ENCODE results near the gene LRRC4C. TPM values are rescaled to one million over a fixed set of nuclear protein-coding genes. Genes with fewer than 3 reads are reported as not detected.

LRRC4C gene
- polyA plus RNA-seq, 1 donor from 2014 or later = 24.3 TPM

GRCh38 chr11:40188848-40189247, 1270.6 kb downstream of the LRRC4C start:
- no peaks in the 10 kb centered on the region for H3F3A ChIP-seq (ENCODE audit: insufficient read depth, low read length, poor library complexity, severe bottlenecking)
- no peak overlapping the region for H3K27ac ChIP-seq (ENCODE audit: low read length)
- H3K4me3 ChIP-seq (ENCODE audit: low read length) = no peak overlapping the region
- H3K9ac ChIP-seq (ENCODE audit: low read length) = no peak overlapping the region
- H3K27me3 ChIP-seq (ENCODE audit: insufficient read depth, low read depth, low read length) = no peaks in the 10 kb centered on the region
- TF ChIP-seq SMC3 (conservative IDR thresholded peaks at IDR 0.05; ENCODE audit: poor library complexity) (no peak), EP300 (conservative IDR thresholded peaks at IDR 0.05; ENCODE audit: poor library complexity, severe bottlenecking) (no peak), TAF1 (IDR thresholded peaks at IDR 0.05; ENCODE audit: low read depth) (no peak), CTCF (IDR thresholded peaks at IDR 0.05; ENCODE audit: poor library complexity, severe bottlenecking) (no peak), RAD21 (conservative IDR thresholded peaks at IDR 0.05) (no peak), EZH2 (IDR thresholded peaks at IDR 0.05; ENCODE audit: borderline replicate concordance, insufficient read depth, low read length, poor library complexity, severe bottlenecking) (no peak), POLR2AphosphoS5 (IDR thresholded peaks at IDR 0.05) (no peak), MXI1 (conservative IDR thresholded peaks at IDR 0.05; ENCODE audit: poor library complexity, severe bottlenecking) (no peak), REST (IDR thresholded peaks at IDR 0.05; ENCODE audit: borderline replicate concordance) (no peak)
- no peaks in the 10 kb centered on the region for H3K36me3 ChIP-seq (ENCODE audit: insufficient read depth, low read length)
- no peaks in the 10 kb centered on the region for H3K9me2 ChIP-seq (ENCODE audit: insufficient read depth, low read length)
- H3K9me3 ChIP-seq (ENCODE audit: low read length) = no peaks in the 10 kb centered on the region
- H3K4me2 ChIP-seq (ENCODE audit: low read length) = no peak overlapping the region
- no peaks in the 10 kb centered on the region for H3K79me2 ChIP-seq (replicated peaks; ENCODE audit: insufficient read depth, low read length)
- H4K20me1 ChIP-seq (ENCODE audit: insufficient read depth) = no peaks in the 10 kb centered on the region
- H2AFZ ChIP-seq (ENCODE audit: low read depth, low read length) = no peak overlapping the region

- Histone ChIP-seq H3K9ac (ENCODE audit: low read length) (no peak overlapping the region), H3K9me2 (ENCODE audit: insufficient read depth, low read length) (no peaks in the 10 kb centered on the region), H3K4me2 (ENCODE audit: low read length) (no peak overlapping the region), H3F3A (ENCODE audit: insufficient read depth, low read length, poor library complexity, severe bottlenecking) (no peaks in the 10 kb centered on the region), H4K20me1 (ENCODE audit: insufficient read depth) (no peaks in the 10 kb centered on the region), H3K79me2 (replicated peaks; ENCODE audit: insufficient read depth, low read length) (no peaks in the 10 kb centered on the region), H3K4me3 (ENCODE audit: low read length) (no peak overlapping the region), H3K9me3 (ENCODE audit: low read length) (no peaks in the 10 kb centered on the region), H2AFZ (ENCODE audit: low read depth, low read length) (no peak overlapping the region), H3K27ac (ENCODE audit: low read length) (no peak overlapping the region), H3K27me3 (ENCODE audit: insufficient read depth, low read depth, low read length) (no peaks in the 10 kb centered on the region), H3K36me3 (ENCODE audit: insufficient read depth, low read length) (no peaks in the 10 kb centered on the region)
- TF ChIP-seq EP300 (conservative IDR thresholded peaks at IDR 0.05; ENCODE audit: poor library complexity, severe bottlenecking) (no peak), MXI1 (conservative IDR thresholded peaks at IDR 0.05; ENCODE audit: poor library complexity, severe bottlenecking) (no peak), CTCF (IDR thresholded peaks at IDR 0.05; ENCODE audit: poor library complexity, severe bottlenecking) (no peak), REST (IDR thresholded peaks at IDR 0.05; ENCODE audit: borderline replicate concordance) (no peak), SMC3 (conservative IDR thresholded peaks at IDR 0.05; ENCODE audit: poor library complexity) (no peak), POLR2AphosphoS5 (IDR thresholded peaks at IDR 0.05) (no peak), RAD21 (conservative IDR thresholded peaks at IDR 0.05) (no peak), TAF1 (IDR thresholded peaks at IDR 0.05; ENCODE audit: low read depth) (no peak), EZH2 (IDR thresholded peaks at IDR 0.05; ENCODE audit: borderline replicate concordance, insufficient read depth, low read length, poor library complexity, severe bottlenecking) (no peak)
These were observed 1272.2 kb downstream of the LRRC4C start for GRCh38 chr11:40187295-40187694.

Data from neural cell (in vitro differentiated cells).